Liver (tissue), 9 donors: ENCODE data around the gene VEGFC. TPM values are rescaled to one million over a fixed set of nuclear protein-coding genes. Genes with fewer than 3 reads are reported as not detected.

Experiments
- DNase-seq: peaks from one replicate; pipeline ENCODE4 v3.0.0-alpha.2; 2017; ENCODE audit warnings: low spot score
- H3K27ac ChIP-seq, 2 donors: one replicate each; pipeline ENCODE4 v1.7.0; 2013; ENCODE audit warnings: inconsistent platforms in 2 of 2, low read length in 2 of 2, control low read depth in 1 of 2, low read depth in 1 of 2, mild to moderate bottlenecking in 1 of 2
- H3K27me3 ChIP-seq, 4 donors: one replicate each; pipeline versions ENCODE4 v1.6.1 to v1.7.0; 2013; ENCODE audit warnings: low read length in 3 of 4, inconsistent platforms in 1 of 4, mild to moderate bottlenecking in 1 of 4, moderate library complexity in 1 of 4; ENCODE audit not compliant: control insufficient read depth in 4 of 4, insufficient read depth in 4 of 4
- H3K36me3 ChIP-seq, 4 donors: one replicate each; pipeline versions ENCODE4 v1.6.1 to v1.7.0; 2013; ENCODE audit warnings: low read length in 3 of 4, mild to moderate bottlenecking in 3 of 4, low read depth in 1 of 4, moderate library complexity in 1 of 4; ENCODE audit not compliant: control insufficient read depth in 4 of 4, insufficient read depth in 3 of 4
- H3K4me1 ChIP-seq, 4 donors: one replicate each; pipeline versions ENCODE4 v1.6.1 to v1.7.0; 2013; ENCODE audit warnings: low read length in 3 of 4, mild to moderate bottlenecking in 3 of 4, moderate library complexity in 1 of 4; ENCODE audit not compliant: control insufficient read depth in 4 of 4, insufficient read depth in 4 of 4
- H3K4me3 ChIP-seq, 3 donors: one replicate each; pipeline versions ENCODE4 v1.6.1 to v1.7.0; 2013; ENCODE audit warnings: low read length in 3 of 3, control low read depth in 1 of 3, low read depth in 1 of 3, mild to moderate bottlenecking in 1 of 3
- H3K9ac ChIP-seq, 2 donors: one replicate each; pipeline ENCODE4 v1.7.0; 2013; ENCODE audit warnings: low read length in 2 of 2, mild to moderate bottlenecking in 2 of 2, moderate library complexity in 2 of 2, control low read depth in 1 of 2, low read depth in 1 of 2
- H3K9me3 ChIP-seq, 4 donors: one replicate each; pipeline versions ENCODE4 v1.6.1 to v1.7.0; 2013; ENCODE audit warnings: low read length in 3 of 4; ENCODE audit not compliant: control insufficient read depth in 4 of 4
- ATF3 ChIP-seq: IDR thresholded peaks from 2 replicates; pipeline ENCODE4 v1.6.1; 2016; ENCODE audit warnings: antibody characterized with exemption
- CTCF ChIP-seq: fragments of 150-350 bp; IDR thresholded peaks from 2 replicates; pipeline ENCODE4 v1.5.1; 2017; ENCODE audit warnings: improper control_type of control experiment, low read depth, low read length; ENCODE audit not compliant: missing input control
- EGR1 ChIP-seq, 2 donors: IDR thresholded peaks; 2 replicates each; pipeline ENCODE4 v1.6.1; 2016 to 2018; ENCODE audit warnings: antibody characterized with exemption in 2 of 2, low read depth in 2 of 2
- FOXA1 ChIP-seq: IDR thresholded peaks from 2 replicates; pipeline ENCODE4 v1.6.1; 2016; ENCODE audit warnings: antibody characterized with exemption
- FOXA2 ChIP-seq: IDR thresholded peaks from 2 replicates; pipeline ENCODE4 v1.6.1; 2016; ENCODE audit warnings: antibody characterized with exemption
- GABPA ChIP-seq, 2 donors: IDR thresholded peaks in 1 of 2; conservative IDR thresholded peaks in 1 of 2; 2 replicates each; pipeline ENCODE4 v1.6.1; 2016; ENCODE audit warnings: antibody characterized with exemption in 2 of 2, mild to moderate bottlenecking in 1 of 2, moderate library complexity in 1 of 2
- HNF4A ChIP-seq, 2 donors: conservative IDR thresholded peaks; 2 replicates each; pipeline ENCODE4 v1.6.1; 2016; ENCODE audit warnings: antibody characterized with exemption in 2 of 2, mild to moderate bottlenecking in 2 of 2
- HNF4G ChIP-seq: IDR thresholded peaks from 2 replicates; pipeline ENCODE4 v1.6.1; 2016; ENCODE audit warnings: antibody characterized with exemption
- JUND ChIP-seq, 2 donors: IDR thresholded peaks; 2 replicates each; pipeline ENCODE4 v1.6.1; 2016; ENCODE audit warnings: antibody characterized with exemption in 2 of 2
- MAX ChIP-seq: IDR thresholded peaks from 2 replicates; pipeline ENCODE4 v1.6.1; 2016; ENCODE audit warnings: antibody characterized with exemption
- NR2F2 ChIP-seq: IDR thresholded peaks from 2 replicates; pipeline ENCODE4 v1.6.1; 2016; ENCODE audit warnings: antibody characterized with exemption
- RAD21 ChIP-seq, 2 donors: IDR thresholded peaks; 2 replicates each; pipeline ENCODE4 v1.6.1; 2016; ENCODE audit warnings: antibody characterized with exemption in 2 of 2, mild to moderate bottlenecking in 2 of 2
- REST ChIP-seq: IDR thresholded peaks from 2 replicates; pipeline ENCODE4 v1.6.1; 2016; ENCODE audit warnings: antibody characterized with exemption, mild to moderate bottlenecking
- RXRA ChIP-seq, 2 donors: IDR thresholded peaks; 2 replicates each; pipeline ENCODE4 v1.6.1; 2017 to 2018; ENCODE audit warnings: antibody characterized with exemption in 2 of 2, mild to moderate bottlenecking in 1 of 2
- SP1 ChIP-seq: IDR thresholded peaks from 2 replicates; pipeline ENCODE4 v1.6.1; 2018; ENCODE audit warnings: antibody characterized with exemption, mild to moderate bottlenecking
- TAF1 ChIP-seq: conservative IDR thresholded peaks from 2 replicates; pipeline ENCODE4 v1.6.1; 2016; ENCODE audit warnings: antibody characterized with exemption, mild to moderate bottlenecking
- YY1 ChIP-seq: IDR thresholded peaks from 2 replicates; pipeline ENCODE4 v1.6.1; 2016; ENCODE audit warnings: antibody characterized with exemption, mild to moderate bottlenecking
- ZBTB33 ChIP-seq: IDR thresholded peaks from 2 replicates; pipeline ENCODE4 v1.6.1; 2016; ENCODE audit warnings: antibody characterized with exemption
- WGBS: extraction: QIAGEN DNeasy Blood & Tissue Kit; methylation state at CpG from one replicate; pipeline ENCODE4 v1.1.7; 2013; 5-methylcytosine and 5-hydroxymethylcytosine counted together
- polyA plus RNA-seq, 2 donors: library from polyadenylated mRNA; stranded (reverse) in 1 of 2; unstranded in 1 of 2; fragments of 200-250 nt in 1 of 2; fragments of >200 nt in 1 of 2; fragmentation: Nextera tagmentation in 1 of 2; extraction: Ambion mirVana in 1 of 2; gene quantifications; one replicate each; pipeline versions ENCODE4 v1.2.1 to v1.2.3, GENCODE V29; 2013 to 2015
- total RNA-seq, 2 donors: library from RNA; depleted of rRNA; stranded (reverse); fragments of >200 nt; gene quantifications; one replicate each; pipeline ENCODE4 v1.2.3, GENCODE V29; 2014
- donor health status: healthy.
- donor health status: healthy.
- donor health status: healthy.
- donor health status: healthy.
- donor health status: healthy.

Gene VEGFC
- total and polyA plus RNA-seq, 4 donors: 0.32 to 1.8 (median 0.95) TPM

GRCh38 chr4:176645246-176645960 lies 147.3 kb downstream of the VEGFC start:
- Histone ChIP-seq H3K4me3 (no peak overlapping the region), H3K9ac (no peak overlapping the region), H3K9me3 (no peaks in the 10 kb centered on the region), H3K4me1 (no peaks in the 10 kb centered on the region), H3K27ac (no peak overlapping the region), H3K27me3 (no peaks in the 10 kb centered on the region), H3K36me3 (no peaks in the 10 kb centered on the region)
- 53% methylated on average over 8 of the region's 8 CpGs for WGBS
- TF ChIP-seq HNF4A (conservative IDR thresholded peaks at IDR 0.05): no peak
- TF ChIP-seq SP1: no peak
- no peak for TF ChIP-seq RXRA (IDR thresholded peaks at IDR 0.05)
- TF ChIP-seq GABPA (IDR thresholded peaks at IDR 0.05 in 1 of 2, conservative IDR thresholded peaks at IDR 0.05 in 1 of 2): no peak
- no peak for TF ChIP-seq CTCF
- no peak for TF ChIP-seq ZBTB33
- no peak for TF ChIP-seq EGR1 (IDR thresholded peaks at IDR 0.05; ENCODE audit: low read depth in 2 of 2)
- TF ChIP-seq JUND (IDR thresholded peaks at IDR 0.05): no peak
- no peak for TF ChIP-seq FOXA2
- no peak for TF ChIP-seq YY1
- TF ChIP-seq TAF1: no peak
- no peak for TF ChIP-seq FOXA1
- TF ChIP-seq MAX: no peak
- TF ChIP-seq HNF4G: no peak
- TF ChIP-seq REST: no peak
- TF ChIP-seq RAD21 (IDR thresholded peaks at IDR 0.05): no peak
- TF ChIP-seq NR2F2: no peak
- no peak for TF ChIP-seq ATF3
- no peak for DNase-seq
